Trophoblast cell (in vitro differentiated cells and primary cell): Measurements from ENCODE around the gene PTPRE.
"Not testable (repeated sequence)": the region's sequence is repeated elsewhere in the genome, so short reads cannot be mapped to it uniquely, and the experiment has no call there.

ENCODE experiments used
- DNase-seq, 2 donors: peaks; one replicate each; pipeline ENCODE4 v3.0.0-alpha.2; 2016
- H2AFZ ChIP-seq: 2 replicates; pipeline ENCODE4 v1.6.1; 2013; ENCODE audit warnings: low read length, moderate library complexity, mild to moderate bottlenecking; ENCODE audit not compliant: insufficient read depth, poor library complexity
- H2AK5ac ChIP-seq: 2 replicates; pipeline ENCODE4 v1.6.1; 2013; ENCODE audit warnings: mild to moderate bottlenecking, low read length
- H2BK120ac ChIP-seq: 2 replicates; pipeline ENCODE4 v1.6.1; 2013; ENCODE audit warnings: low read length, mild to moderate bottlenecking, moderate library complexity; ENCODE audit not compliant: insufficient read depth, poor library complexity
- H2BK12ac ChIP-seq: 2 replicates; pipeline ENCODE4 v1.6.1; 2013; ENCODE audit warnings: mild to moderate bottlenecking, low read length, moderate library complexity
- H2BK5ac ChIP-seq: 2 replicates; pipeline ENCODE4 v1.6.1; 2013; ENCODE audit warnings: low read length, low read depth, moderate library complexity, mild to moderate bottlenecking; ENCODE audit not compliant: poor library complexity
- H3K14ac ChIP-seq: 2 replicates; pipeline ENCODE4 v1.6.1; 2013; ENCODE audit warnings: mild to moderate bottlenecking, low read length
- H3K18ac ChIP-seq: 2 replicates; pipeline ENCODE4 v1.6.1; 2013; ENCODE audit warnings: mild to moderate bottlenecking, low read length
- H3K23ac ChIP-seq: 2 replicates; pipeline ENCODE4 v1.6.1; 2013; ENCODE audit warnings: low read length
- H3K27ac ChIP-seq: 2 replicates; pipeline ENCODE4 v1.5.1; 2013; ENCODE audit warnings: low read depth, mild to moderate bottlenecking, inconsistent platforms, low read length, moderate library complexity
- H3K27me3 ChIP-seq: 2 replicates; pipeline ENCODE4 v1.6.1; 2013; ENCODE audit warnings: inconsistent platforms, mild to moderate bottlenecking, low read length, moderate library complexity; ENCODE audit not compliant: insufficient read depth
- H3K36me3 ChIP-seq, 2 experiments: 1 replicate in 1 of 2; 2 replicates in 1 of 2; pipeline ENCODE4 v1.6.1; 2013; ENCODE audit warnings: low read length in 2 of 2, mild to moderate bottlenecking in 2 of 2, moderate library complexity in 1 of 2; ENCODE audit not compliant: insufficient read depth in 2 of 2, control insufficient read depth in 1 of 2
- H3K4ac ChIP-seq: 2 replicates; pipeline ENCODE4 v1.6.1; 2013; ENCODE audit warnings: low read depth, mild to moderate bottlenecking, low read length, moderate library complexity
- H3K4me1 ChIP-seq, 2 experiments: 1 replicate in 1 of 2; 2 replicates in 1 of 2; pipeline ENCODE4 v1.6.1; 2013; ENCODE audit warnings: low read length in 2 of 2, mild to moderate bottlenecking in 2 of 2, moderate library complexity in 1 of 2; ENCODE audit not compliant: insufficient read depth in 2 of 2, control insufficient read depth in 1 of 2
- H3K4me2 ChIP-seq: 2 replicates; pipeline ENCODE4 v1.6.1; 2013; ENCODE audit warnings: inconsistent platforms, mild to moderate bottlenecking, low read length, moderate library complexity
- H3K4me3 ChIP-seq: 2 replicates; pipeline ENCODE4 v1.5.1; 2013; ENCODE audit warnings: mild to moderate bottlenecking, low read depth, low read length, inconsistent platforms
- H3K79me1 ChIP-seq: one replicate; pipeline ENCODE4 v1.6.1; 2013; ENCODE audit warnings: low read length
- H3K79me2 ChIP-seq: 2 replicates; pipeline ENCODE4 v1.6.1; 2013; ENCODE audit warnings: low read length, mild to moderate bottlenecking; ENCODE audit not compliant: control insufficient read depth, insufficient read depth, poor library complexity
- H3K9ac ChIP-seq: 2 replicates; pipeline ENCODE4 v1.6.1; 2013; ENCODE audit warnings: mild to moderate bottlenecking, low read length
- H3K9me3 ChIP-seq: 2 replicates; pipeline ENCODE4 v1.6.1; 2013; ENCODE audit warnings: low read depth, mild to moderate bottlenecking, control low read depth, inconsistent platforms, low read length; ENCODE audit not compliant: insufficient read depth
- H4K12ac ChIP-seq: 2 replicates; pipeline ENCODE4 v1.6.1; 2013; ENCODE audit warnings: low read depth, mild to moderate bottlenecking, low read length, moderate library complexity
- H4K8ac ChIP-seq: 2 replicates; pipeline ENCODE4 v1.6.1; 2013; ENCODE audit warnings: low read depth, mild to moderate bottlenecking, low read length, moderate library complexity
- H4K91ac ChIP-seq: one replicate; pipeline ENCODE4 v1.6.1; 2013; ENCODE audit warnings: low read depth, mild to moderate bottlenecking, low read length, moderate library complexity
- WGBS: extraction: QIAGEN DNeasy Blood & Tissue Kit; methylation state at CpG from one replicate; pipeline ENCODE4 v1.1.7; 2013; ENCODE audit warnings: missing lambda C conversion rate; ENCODE audit not compliant: insufficient read length, insufficient coverage; ENCODE audit errors: extremely low coverage; 5-methylcytosine and 5-hydroxymethylcytosine counted together

PTPRE gene

DNA sequence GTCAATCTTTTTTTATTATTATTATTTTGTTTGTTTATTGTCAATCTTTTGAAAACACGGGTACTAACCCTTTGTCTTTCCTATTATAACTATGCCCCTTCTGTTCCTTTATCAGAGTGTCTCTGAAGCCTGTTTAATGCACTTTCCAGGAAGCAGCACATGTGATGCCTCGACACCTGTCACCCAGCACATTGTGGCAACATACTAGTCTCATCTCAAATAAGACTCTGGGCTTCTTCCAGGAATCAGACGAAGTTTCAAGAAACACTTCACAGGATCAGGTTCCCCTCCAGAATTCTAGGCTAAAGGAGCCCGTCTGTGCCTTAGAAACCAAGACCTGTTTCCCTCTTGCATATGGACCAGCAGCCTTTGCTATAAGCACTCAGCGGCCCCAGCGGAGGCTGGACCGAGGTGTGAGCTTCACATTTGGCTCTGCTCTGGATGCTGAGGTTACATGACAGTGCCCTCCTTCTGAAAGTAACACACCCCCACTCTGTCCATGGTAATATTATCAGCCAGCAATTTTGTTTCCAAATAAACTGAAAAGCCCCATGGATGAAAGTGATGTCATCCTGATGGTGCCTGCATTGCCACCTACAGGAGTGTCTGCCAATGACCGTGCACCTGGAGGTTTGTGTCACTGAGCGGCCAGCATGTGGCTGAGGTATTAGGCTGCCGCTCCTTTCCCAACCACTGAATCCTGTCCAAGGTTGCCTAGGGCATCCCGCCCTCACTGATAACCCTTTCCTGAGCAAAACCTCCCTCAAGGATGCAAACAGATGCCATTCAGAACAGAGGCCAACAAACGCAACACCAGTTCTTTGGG is 181.2 kb downstream of the PTPRE start:
- Histone ChIP-seq H2AFZ (no peak overlapping the region), H3K27me3 (no peaks in the 10 kb centered on the region), H3K79me2 (no peaks in the 10 kb centered on the region), H3K4ac (no peak overlapping the region), H4K8ac (no peak overlapping the region), H2AK5ac (no peak overlapping the region), H3K79me1 (no peaks in the 10 kb centered on the region), H2BK5ac (no peak overlapping the region), H2BK12ac (no peak overlapping the region), H3K36me3 (no peaks in the 10 kb centered on the region), H2BK120ac (no peak overlapping the region), H3K4me1 (peaks cover 0 to 6% of the 10 kb centered on the region in 2 experiments), H3K23ac (no peak overlapping the region), H3K27ac (no peak overlapping the region), H4K12ac (no peak overlapping the region), H3K14ac (no peak overlapping the region), H3K18ac (no peak overlapping the region), H3K4me3 (no peak overlapping the region), H3K9me3 (peaks cover 2% of the 10 kb centered on the region), H4K91ac (no peak overlapping the region), H3K9ac (no peak overlapping the region), H3K4me2 (no peak overlapping the region)
- DNase-seq: peak; percentile 98
- WGBS: no CpG with 5 or more reads among the region's 12 CpGs

DNA sequence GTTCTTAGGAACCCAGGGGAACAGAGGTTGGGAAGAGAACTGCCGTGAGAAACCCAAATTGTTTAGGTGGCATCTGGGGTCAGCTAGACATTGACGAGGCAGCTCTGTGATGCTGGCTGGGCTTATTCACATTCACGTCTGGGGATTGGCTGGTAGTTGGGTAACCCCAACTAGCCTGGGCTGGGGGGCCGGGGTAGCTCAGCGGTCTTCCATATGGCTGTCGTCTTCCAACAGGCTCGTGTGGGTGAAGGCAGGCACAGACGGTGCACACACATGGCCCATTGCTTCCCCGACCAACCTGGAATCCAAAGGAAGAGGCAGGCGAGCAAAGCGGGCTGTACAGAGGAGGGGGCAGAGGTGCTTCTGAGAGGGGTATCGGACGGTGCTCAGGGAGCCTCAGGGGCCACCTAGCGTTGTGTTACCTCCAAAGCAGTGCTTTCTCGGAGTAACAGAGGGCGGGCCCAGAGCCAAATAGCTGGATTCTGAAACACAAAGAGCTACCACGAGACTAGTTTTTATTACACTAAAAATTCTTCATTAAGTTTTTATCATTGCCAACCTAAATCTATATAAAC is 184.8 kb downstream of the PTPRE start:
- WGBS: no CpG with 5 or more reads among the region's 17 CpGs
- H2BK5ac ChIP-seq: no peak overlapping the region
- H3K27ac ChIP-seq: no peak overlapping the region
- no peak overlapping the region for H3K4ac ChIP-seq
- H2BK12ac ChIP-seq: no peak overlapping the region
- H3K4me1 ChIP-seq: peaks cover 0 to 2% of the 10 kb centered on the region in 2 experiments
- no peak overlapping the region for H3K9ac ChIP-seq
- no peak overlapping the region for H4K8ac ChIP-seq
- H3K9me3 ChIP-seq: peaks cover 2% of the 10 kb centered on the region
- no peak overlapping the region for H4K12ac ChIP-seq
- no peak for DNase-seq
- H3K18ac ChIP-seq: no peak overlapping the region
- no peak overlapping the region for H2AK5ac ChIP-seq
- no peak overlapping the region for H2BK120ac ChIP-seq
- no peaks in the 10 kb centered on the region for H3K79me1 ChIP-seq
- H4K91ac ChIP-seq: no peak overlapping the region
- no peak overlapping the region for H3K14ac ChIP-seq
- no peak overlapping the region for H3K23ac ChIP-seq
- H3K4me2 ChIP-seq: no peak overlapping the region
- H3K79me2 ChIP-seq: no peaks in the 10 kb centered on the region
- peaks cover under 1 to 2% of the 10 kb centered on the region in 2 experiments for H3K36me3 ChIP-seq
- H3K4me3 ChIP-seq: no peak overlapping the region
- no peaks in the 10 kb centered on the region for H3K27me3 ChIP-seq
- no peak overlapping the region for H2AFZ ChIP-seq

DNA sequence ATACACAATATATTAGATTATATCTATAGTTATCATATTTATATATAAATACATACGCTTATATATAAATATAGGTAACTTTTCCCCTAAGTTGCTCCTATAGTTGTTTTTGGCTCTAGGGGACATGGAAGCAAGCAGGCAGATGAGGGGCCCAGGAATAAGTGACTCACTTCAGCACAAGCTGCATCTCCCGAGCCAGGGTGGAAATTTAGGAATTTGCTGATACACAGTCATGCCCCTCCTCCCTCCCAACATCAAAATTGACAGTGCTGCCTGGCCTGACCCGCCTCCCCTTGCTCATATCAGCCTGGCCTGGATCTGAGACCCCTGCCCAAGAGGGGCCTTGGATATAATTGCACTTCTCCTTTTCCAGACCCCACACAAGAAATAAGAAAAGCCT is 185.6 kb downstream of the PTPRE start:
- Histone ChIP-seq H3K79me1 (no peaks in the 10 kb centered on the region), H3K9ac (no peak overlapping the region), H3K23ac (no peak overlapping the region), H3K79me2 (no peaks in the 10 kb centered on the region), H2BK5ac (no peak overlapping the region), H3K4me2 (no peak overlapping the region), H3K4ac (no peak overlapping the region), H3K36me3 (peaks cover 2 to 3% of the 10 kb centered on the region in 2 experiments), H2BK120ac (no peak overlapping the region), H2AFZ (no peak overlapping the region), H3K4me1 (no peaks in the 10 kb centered on the region), H4K12ac (no peak overlapping the region), H4K8ac (no peak overlapping the region), H3K4me3 (no peak overlapping the region), H2AK5ac (no peak overlapping the region), H2BK12ac (no peak overlapping the region), H3K27ac (no peak overlapping the region), H3K14ac (no peak overlapping the region), H3K9me3 (peaks cover 2% of the 10 kb centered on the region), H4K91ac (no peak overlapping the region), H3K18ac (no peak overlapping the region), H3K27me3 (no peaks in the 10 kb centered on the region)
- no CpG with 5 or more reads among the region's 3 CpGs for WGBS
- no peak for DNase-seq

DNA sequence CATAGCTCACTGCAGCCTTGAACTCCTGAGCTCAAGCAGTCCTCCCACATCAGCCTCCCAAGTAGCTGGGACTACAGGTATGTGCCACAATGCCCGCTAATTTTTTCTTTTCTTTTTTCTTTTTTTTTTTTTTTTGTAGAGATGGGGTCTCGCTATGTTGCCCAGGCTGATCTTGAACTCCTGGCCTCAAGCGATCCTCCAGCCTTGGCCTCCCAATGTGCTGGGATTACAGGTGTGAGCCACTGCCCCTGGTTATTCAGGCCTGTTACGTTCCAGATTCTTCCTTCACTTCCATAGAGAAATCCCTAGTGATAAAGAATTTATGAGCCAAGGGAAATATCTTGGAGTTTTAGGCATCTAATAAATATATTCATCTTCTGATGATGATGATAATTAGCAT is 187.7 kb downstream of the PTPRE start:
- not testable (repeated sequence) for H3K79me2 ChIP-seq, H4K12ac ChIP-seq, H4K8ac ChIP-seq, H4K91ac ChIP-seq, H3K27me3 ChIP-seq, H2BK12ac ChIP-seq, DNase-seq, H3K4me1 ChIP-seq, H3K18ac ChIP-seq, H2AK5ac ChIP-seq, H2BK5ac ChIP-seq, H2AFZ ChIP-seq, H3K14ac ChIP-seq, H3K4me3 ChIP-seq, H3K9me3 ChIP-seq, H3K4me2 ChIP-seq, H3K79me1 ChIP-seq, H3K27ac ChIP-seq, H3K4ac ChIP-seq, H3K9ac ChIP-seq, H3K23ac ChIP-seq, H2BK120ac ChIP-seq
- no CpG with 5 or more reads among the region's 4 CpGs for WGBS
- peaks cover 16 to 19% of the 10 kb centered on the region in 2 experiments for H3K36me3 ChIP-seq
